Measurements from ENCODE around the gene SAMD10. TPM values are rescaled to one million over a fixed set of nuclear protein-coding genes. Genes with fewer than 3 reads are reported as not detected.
"Not testable (repeated sequence)": the region's sequence is repeated elsewhere in the genome, so short reads cannot be mapped to it uniquely, and the experiment has no call there.

Gene SAMD10
- total and polyA plus RNA-seq, 4 donors, result 0.74 to 3.4 (median 2.1) TPM

DNA sequence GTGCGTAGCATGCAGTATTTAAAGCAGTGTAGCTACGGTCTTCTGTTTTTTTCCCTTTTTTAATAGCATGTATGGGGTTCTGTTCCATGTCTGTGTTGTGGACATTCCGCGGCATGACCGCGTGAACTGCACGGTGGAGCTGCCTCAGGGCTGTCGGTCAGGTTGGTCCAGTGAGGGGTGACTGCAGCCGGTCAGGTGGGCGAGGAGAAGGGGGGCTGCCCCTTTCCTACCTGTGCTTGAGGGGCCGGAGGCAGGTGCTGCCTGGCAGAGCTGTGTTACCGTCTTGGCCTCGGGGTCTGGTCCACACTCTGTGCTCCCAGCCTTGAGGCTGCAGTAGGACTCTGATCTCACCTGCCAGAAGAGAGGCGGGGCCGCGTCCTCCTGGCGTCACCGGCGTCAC lies 47.7 kb downstream of the SAMD10 start (continued):
- no peak for TF ChIP-seq EGR1 (IDR thresholded peaks at IDR 0.05; ENCODE audit: low read depth in 2 of 2)
- no peak for TF ChIP-seq FOXA2 (IDR thresholded peaks at IDR 0.05)
- TF ChIP-seq, protein P1, sequence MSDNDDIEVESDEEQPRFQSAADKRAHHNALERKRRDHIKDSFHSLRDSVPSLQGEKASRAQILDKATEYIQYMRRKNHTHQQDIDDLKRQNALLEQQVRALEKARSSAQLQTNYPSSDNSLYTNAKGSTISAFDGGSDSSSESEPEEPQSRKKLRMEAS (IDR thresholded peaks at IDR 0.05), result no peak

DNA sequence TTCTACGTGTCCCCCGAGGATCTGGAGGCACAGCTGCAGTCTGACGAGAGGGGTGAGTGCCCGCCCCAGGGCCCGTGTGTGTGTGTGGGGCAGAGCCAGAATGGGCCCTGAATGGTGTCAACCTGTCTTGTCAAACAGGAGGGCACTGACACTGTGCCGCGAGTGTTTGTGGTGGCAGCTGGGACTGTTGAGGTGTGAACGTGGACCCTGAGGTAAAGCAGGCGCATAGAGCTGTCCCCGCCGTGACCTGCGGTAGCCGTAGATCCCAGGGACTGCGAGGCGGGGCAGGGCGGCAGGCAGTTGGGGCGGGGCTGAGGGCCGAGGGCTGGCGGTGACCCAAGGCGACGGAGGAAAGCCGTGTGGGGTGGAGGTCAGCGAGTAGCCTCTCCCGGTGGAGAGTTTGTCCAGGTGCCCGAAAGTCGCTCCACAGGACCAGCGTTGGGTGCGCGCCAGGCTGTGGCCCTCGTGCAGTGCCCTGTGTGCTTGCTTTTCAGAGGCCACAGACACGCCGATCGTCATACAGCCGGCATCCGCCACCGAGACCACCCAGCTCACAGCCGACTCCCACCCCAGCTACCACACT lies 48.4 kb downstream of the SAMD10 start:
- Histone ChIP-seq H3K4me1 (ENCODE audit: control insufficient read depth in 4 of 4, insufficient read depth in 4 of 4, low read length in 3 of 4) (no peaks in the 10 kb centered on the region), H3K27ac (ENCODE audit: low read depth in 1 of 2, low read length in 2 of 2) (no peak overlapping the region), H3K9ac (ENCODE audit: low read depth in 1 of 2, low read length in 2 of 2) (no peak overlapping the region), H3K9me3 (ENCODE audit: control insufficient read depth in 4 of 4, low read length in 3 of 4) (no peaks in the 10 kb centered on the region), H3K4me3 (ENCODE audit: low read depth in 1 of 3, low read length in 3 of 3) (no peak overlapping the region), H3K36me3 (ENCODE audit: control insufficient read depth in 4 of 4, insufficient read depth in 3 of 4, low read depth in 1 of 4, low read length in 3 of 4) (peaks cover 15 to 64% (median 37%) of the 10 kb centered on the region in 4 donors), H3K27me3 (ENCODE audit: control insufficient read depth in 4 of 4, insufficient read depth in 4 of 4, low read length in 3 of 4) (no peaks in the 10 kb centered on the region)
- TF ChIP-seq, protein P2, sequence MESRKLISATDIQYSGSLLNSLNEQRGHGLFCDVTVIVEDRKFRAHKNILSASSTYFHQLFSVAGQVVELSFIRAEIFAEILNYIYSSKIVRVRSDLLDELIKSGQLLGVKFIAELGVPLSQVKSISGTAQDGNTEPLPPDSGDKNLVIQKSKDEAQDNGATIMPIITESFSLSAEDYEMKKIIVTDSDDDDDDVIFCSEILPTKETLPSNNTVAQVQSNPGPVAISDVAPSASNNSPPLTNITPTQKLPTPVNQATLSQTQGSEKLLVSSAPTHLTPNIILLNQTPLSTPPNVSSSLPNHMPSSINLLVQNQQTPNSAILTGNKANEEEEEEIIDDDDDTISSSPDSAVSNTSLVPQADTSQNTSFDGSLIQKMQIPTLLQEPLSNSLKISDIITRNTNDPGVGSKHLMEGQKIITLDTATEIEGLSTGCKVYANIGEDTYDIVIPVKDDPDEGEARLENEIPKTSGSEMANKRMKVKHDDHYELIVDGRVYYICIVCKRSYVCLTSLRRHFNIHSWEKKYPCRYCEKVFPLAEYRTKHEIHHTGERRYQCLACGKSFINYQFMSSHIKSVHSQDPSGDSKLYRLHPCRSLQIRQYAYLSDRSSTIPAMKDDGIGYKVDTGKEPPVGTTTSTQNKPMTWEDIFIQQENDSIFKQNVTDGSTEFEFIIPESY (IDR thresholded peaks at IDR 0.05), result no peak
- TF ChIP-seq FOXA2 (IDR thresholded peaks at IDR 0.05), result no peak
- no peak for TF ChIP-seq YY1 (IDR thresholded peaks at IDR 0.05)
- no peak for TF ChIP-seq RXRA (IDR thresholded peaks at IDR 0.05)
- no peak for TF ChIP-seq FOXA1 (IDR thresholded peaks at IDR 0.05)
- no peak for TF ChIP-seq TAF1 (conservative IDR thresholded peaks at IDR 0.05)
- TF ChIP-seq, protein P3, sequence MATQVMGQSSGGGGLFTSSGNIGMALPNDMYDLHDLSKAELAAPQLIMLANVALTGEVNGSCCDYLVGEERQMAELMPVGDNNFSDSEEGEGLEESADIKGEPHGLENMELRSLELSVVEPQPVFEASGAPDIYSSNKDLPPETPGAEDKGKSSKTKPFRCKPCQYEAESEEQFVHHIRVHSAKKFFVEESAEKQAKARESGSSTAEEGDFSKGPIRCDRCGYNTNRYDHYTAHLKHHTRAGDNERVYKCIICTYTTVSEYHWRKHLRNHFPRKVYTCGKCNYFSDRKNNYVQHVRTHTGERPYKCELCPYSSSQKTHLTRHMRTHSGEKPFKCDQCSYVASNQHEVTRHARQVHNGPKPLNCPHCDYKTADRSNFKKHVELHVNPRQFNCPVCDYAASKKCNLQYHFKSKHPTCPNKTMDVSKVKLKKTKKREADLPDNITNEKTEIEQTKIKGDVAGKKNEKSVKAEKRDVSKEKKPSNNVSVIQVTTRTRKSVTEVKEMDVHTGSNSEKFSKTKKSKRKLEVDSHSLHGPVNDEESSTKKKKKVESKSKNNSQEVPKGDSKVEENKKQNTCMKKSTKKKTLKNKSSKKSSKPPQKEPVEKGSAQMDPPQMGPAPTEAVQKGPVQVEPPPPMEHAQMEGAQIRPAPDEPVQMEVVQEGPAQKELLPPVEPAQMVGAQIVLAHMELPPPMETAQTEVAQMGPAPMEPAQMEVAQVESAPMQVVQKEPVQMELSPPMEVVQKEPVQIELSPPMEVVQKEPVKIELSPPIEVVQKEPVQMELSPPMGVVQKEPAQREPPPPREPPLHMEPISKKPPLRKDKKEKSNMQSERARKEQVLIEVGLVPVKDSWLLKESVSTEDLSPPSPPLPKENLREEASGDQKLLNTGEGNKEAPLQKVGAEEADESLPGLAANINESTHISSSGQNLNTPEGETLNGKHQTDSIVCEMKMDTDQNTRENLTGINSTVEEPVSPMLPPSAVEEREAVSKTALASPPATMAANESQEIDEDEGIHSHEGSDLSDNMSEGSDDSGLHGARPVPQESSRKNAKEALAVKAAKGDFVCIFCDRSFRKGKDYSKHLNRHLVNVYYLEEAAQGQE (IDR thresholded peaks at IDR 0.05), result no peak
- no peak for TF ChIP-seq EGR1 (IDR thresholded peaks at IDR 0.05; ENCODE audit: low read depth in 2 of 2)
- TF ChIP-seq, protein P4, sequence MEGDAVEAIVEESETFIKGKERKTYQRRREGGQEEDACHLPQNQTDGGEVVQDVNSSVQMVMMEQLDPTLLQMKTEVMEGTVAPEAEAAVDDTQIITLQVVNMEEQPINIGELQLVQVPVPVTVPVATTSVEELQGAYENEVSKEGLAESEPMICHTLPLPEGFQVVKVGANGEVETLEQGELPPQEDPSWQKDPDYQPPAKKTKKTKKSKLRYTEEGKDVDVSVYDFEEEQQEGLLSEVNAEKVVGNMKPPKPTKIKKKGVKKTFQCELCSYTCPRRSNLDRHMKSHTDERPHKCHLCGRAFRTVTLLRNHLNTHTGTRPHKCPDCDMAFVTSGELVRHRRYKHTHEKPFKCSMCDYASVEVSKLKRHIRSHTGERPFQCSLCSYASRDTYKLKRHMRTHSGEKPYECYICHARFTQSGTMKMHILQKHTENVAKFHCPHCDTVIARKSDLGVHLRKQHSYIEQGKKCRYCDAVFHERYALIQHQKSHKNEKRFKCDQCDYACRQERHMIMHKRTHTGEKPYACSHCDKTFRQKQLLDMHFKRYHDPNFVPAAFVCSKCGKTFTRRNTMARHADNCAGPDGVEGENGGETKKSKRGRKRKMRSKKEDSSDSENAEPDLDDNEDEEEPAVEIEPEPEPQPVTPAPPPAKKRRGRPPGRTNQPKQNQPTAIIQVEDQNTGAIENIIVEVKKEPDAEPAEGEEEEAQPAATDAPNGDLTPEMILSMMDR (IDR thresholded peaks at IDR 0.05; ENCODE audit: low read depth, low read length, missing input control), result no peak
- no peak for TF ChIP-seq HNF4G (IDR thresholded peaks at IDR 0.05)
- no peak for TF ChIP-seq SP1 (IDR thresholded peaks at IDR 0.05)
- TF ChIP-seq HNF4A (conservative IDR thresholded peaks at IDR 0.05), result no peak
- TF ChIP-seq RAD21 (IDR thresholded peaks at IDR 0.05), result no peak
- no peak for TF ChIP-seq NR2F2 (IDR thresholded peaks at IDR 0.05)
- TF ChIP-seq JUND (IDR thresholded peaks at IDR 0.05), result no peak
- TF ChIP-seq, protein P5, sequence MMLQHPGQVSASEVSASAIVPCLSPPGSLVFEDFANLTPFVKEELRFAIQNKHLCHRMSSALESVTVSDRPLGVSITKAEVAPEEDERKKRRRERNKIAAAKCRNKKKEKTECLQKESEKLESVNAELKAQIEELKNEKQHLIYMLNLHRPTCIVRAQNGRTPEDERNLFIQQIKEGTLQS (IDR thresholded peaks at IDR 0.05), result no peak
- TF ChIP-seq, protein P1 (IDR thresholded peaks at IDR 0.05), result no peak
- DNase-seq (ENCODE audit: low spot score), result no peak
- 88% methylated on average over 37 of the region's 37 CpGs for WGBS

DNA sequence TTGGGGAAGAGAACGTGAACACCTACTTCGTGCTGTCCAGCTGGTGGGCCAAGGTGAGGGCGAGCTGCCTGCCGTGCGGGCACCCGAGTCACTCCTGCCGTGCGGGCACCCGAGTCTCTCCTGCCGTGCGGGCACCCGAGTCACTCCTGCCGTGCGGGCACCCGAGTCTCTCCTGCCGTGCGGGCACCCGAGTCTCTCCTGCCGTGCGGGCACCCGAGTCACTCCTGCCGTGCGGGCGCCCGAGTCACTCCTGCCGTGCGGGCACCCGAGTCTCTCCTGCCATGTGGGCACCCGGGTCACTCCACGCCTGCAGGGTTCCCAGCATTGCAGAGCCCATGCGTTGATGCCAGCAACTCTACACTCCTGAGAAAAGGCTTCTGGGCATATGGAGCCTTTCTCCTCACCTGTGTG lies 50.0 kb downstream of the SAMD10 start:
- peaks cover 15 to 49% (median 34%) of the 10 kb centered on the region in 4 donors for H3K36me3 ChIP-seq (ENCODE audit: control insufficient read depth in 4 of 4, insufficient read depth in 3 of 4, low read depth in 1 of 4, low read length in 3 of 4)
- H3K9ac ChIP-seq (ENCODE audit: low read depth in 1 of 2, low read length in 2 of 2); H3K4me1 ChIP-seq (ENCODE audit: control insufficient read depth in 4 of 4, insufficient read depth in 4 of 4, low read length in 3 of 4); H3K27me3 ChIP-seq (ENCODE audit: control insufficient read depth in 4 of 4, insufficient read depth in 4 of 4, low read length in 3 of 4); H3K9me3 ChIP-seq (ENCODE audit: control insufficient read depth in 4 of 4, low read length in 3 of 4); DNase-seq (ENCODE audit: low spot score); H3K4me3 ChIP-seq (ENCODE audit: low read depth in 1 of 3, low read length in 3 of 3); H3K27ac ChIP-seq (ENCODE audit: low read depth in 1 of 2, low read length in 2 of 2): not testable (repeated sequence)
- WGBS, result 97% methylated on average over 31 of the region's 31 CpGs
